Kidney tubule cell (primary cell): Measurements from ENCODE around the gene CORO1A.
"Not testable (repeated sequence)": the region's sequence is repeated elsewhere in the genome, so short reads cannot be mapped to it uniquely, and the experiment has no call there.

Experiments used
- DNase-seq: peaks from one replicate; pipeline ENCODE4 v3.0.0-alpha.2; 2018; ENCODE audit warnings: low spot score

The CORO1A gene

DNA sequence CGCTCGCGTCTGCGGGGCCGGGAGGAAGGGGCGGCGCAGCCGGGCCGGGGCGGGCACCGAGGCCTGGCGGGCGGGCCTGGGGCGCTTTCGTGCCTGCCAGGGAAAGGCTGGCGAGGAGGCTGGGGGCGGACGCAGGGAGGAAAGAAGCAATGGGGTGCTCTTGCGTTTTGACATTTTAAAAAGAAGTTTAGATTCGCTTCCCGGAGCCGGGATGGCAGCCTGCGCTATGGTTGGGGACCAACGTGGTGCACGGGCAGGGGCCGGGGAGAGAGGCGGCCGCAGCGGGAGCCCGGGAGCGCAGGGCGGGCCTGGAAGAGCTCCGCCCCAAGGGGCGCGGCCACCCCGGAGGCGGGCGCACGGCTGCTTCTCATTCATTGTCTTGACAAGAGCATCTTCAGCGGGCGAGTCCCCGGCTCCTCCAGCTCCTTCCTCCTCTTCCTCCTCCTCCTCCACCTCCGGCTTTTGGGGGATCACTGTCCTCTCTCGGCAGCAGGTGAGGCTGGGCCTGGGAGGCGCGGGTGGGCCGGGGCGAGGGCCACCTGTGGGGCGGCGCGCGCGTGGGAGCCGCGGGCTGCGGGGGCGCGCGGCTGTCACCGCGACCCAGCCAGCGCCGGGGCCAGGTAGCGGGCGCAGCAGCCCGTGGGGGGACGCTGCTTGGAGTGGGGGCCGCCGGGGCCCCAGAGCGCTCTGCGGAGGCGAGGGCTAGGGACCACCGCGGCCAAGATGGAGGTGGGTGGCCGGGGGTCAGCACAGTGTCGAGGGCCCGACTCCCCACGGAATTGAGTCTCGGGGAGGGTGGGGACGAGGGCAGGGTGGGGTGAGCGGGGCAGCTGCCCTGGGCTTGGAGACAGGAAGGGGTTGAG lies at the start of gene CORO1A:
CORO1A (plus strand) TSS at position 370 of the 863 bp plus-strand sequence. CDS start 1,608 bp downstream, outside the sequence.
- peak; percentile 79 for DNase-seq

- DNase-seq = no peak
These were observed 46.3 kb upstream of the CORO1A start for GRCh38 chr16:30136971-30137605.

GRCh38 chr16:30137897-30138296 lies 45.5 kb upstream of the CORO1A start:
- DNase-seq = no peak

DNA sequence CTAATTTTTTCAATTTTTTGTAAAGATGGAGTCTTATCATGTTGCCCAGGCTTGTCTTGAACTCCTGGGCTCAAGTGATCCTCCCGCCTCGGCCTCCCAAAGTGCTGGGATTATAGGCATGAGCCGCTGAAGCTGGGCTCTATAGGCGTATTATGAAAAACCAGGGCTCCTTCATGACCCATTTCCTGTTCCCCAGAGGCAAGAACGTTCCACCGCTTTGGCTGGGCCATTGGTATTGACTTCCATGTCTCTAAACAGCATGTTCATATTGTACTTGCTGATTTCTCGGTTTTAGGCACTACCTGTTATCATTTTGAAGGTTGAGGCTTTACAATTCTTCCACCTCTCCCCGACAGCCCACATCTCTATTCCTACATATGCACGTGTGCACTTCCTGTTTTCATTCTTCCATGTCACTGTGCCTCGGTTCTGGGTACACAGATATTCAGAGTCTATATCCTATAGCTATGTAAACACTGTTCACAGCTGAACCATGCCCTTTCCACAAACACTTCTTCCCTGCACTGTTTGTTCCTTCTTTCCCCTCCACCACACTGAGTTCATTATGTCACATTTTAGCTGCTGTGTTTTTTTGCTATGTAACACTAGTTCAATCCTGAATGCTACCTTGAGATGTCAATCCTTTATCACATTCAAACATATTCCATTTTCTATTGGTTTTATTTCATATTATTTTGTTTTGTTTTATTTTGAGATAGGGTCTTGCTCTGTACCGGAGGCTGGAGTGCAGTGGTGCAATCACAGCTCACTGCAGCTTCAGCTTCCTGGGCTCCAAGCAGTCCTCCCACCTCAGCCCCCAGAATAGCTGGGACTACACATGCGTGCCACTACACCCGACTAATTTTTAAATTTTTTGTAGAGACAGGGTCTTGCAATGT lies 43.6 kb upstream of the CORO1A start:
- no peak for DNase-seq

DNA sequence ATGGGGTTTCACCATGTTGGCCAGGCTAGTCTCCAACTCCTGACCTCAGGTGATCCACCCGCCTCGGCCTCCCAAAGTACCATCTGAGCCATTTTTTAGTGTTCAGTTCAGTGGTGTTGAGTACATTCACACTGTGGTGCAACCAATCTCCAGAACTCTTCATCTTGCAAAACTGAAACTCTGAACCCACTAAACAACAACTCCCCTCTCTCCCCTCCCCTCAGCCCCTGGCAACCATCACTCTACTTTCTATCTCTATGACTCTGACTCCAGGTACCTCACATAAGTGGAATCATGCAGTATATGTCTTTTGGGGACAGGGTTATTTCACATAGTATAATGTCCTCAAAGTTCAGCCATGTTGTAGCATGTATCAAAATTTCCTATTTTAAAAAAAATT lies 41.7 kb upstream of the CORO1A start:
- DNase-seq = no peak

GRCh38 chr16:30142672-30143346 lies 40.6 kb upstream of the CORO1A start:
- DNase-seq = no peak

DNA sequence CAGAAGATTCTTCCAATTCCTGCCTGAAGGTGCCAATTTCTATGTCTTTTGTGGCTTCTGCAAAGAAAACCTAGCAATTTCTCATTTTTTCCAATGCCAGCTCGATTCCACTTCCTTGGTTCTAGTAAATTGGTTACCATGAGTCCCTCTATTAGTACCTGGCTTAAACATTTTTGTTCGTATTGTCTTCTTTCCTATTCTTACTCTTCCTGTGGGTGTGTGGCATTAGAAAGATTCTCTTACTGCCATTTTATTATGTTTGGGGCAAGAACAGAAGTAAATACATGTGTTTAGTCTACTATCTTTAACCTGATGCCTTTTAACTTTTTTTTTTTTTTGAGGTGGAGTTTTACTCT lies 40.1 kb upstream of the CORO1A start:
- no peak for DNase-seq

- DNase-seq = no peak
These were observed 39.4 kb upstream of the CORO1A start for GRCh38 chr16:30144017-30144416.

GRCh38 chr16:30144917-30145316 lies 38.5 kb upstream of the CORO1A start:
- DNase-seq = no peak

DNA sequence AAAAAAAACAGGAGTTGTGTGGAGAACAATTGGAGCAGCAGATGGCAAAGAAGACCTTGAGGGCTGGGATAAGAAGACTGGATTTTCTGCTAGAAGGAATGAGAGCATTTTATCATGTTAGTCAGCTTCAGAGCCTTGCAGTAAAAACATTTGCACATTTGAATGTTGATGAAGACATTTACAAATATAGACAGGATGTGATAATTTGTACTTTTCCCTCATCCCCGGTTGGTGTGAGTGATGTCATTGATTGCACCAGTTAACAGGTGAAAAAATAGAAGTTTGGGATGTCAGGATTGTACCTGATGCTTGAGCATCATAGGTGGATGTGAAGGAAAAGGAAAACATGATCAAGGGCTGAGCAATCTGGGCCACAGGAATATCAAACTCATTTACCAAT lies 37.7 kb upstream of the CORO1A start:
- no peak for DNase-seq

DNA sequence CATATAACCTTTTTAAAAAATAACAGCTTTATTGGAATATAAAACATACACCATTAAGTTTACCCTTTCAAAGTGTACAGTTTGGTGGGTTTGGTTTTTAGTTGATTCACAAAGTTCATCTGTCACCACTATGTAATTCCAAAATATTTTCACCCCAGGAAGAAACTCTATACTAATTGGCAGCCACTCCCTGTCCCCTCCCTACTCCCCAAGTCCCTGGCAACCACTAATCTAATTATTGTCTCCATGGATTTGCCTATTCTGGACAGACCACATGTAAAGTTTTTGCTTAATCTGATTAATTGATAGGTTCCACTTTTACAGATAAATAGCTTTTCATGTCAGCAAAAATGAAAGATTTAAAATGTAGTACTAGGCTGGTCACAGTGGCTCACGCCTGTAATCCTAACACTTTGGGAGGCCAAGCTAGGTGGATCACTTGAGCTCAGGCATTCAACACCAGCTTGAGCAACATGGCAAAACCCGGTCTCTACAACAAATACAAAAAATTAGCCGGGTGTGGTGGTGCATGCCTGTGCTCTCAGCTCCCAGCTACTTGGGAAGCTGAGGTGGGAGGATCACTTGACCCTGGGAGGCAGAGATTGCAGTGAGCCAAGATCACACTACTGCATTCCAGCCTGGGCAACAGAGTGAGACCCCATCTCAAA lies 35.4 kb upstream of the CORO1A start:
- DNase-seq = no peak

GRCh38 chr16:30149250-30149930 lies 34.0 kb upstream of the CORO1A start:
- no peak for DNase-seq

GRCh38 chr16:30151091-30151490 lies 32.3 kb upstream of the CORO1A start:
- DNase-seq = no peak

GRCh38 chr16:30152517-30152916 lies 30.9 kb upstream of the CORO1A start:
- no peak for DNase-seq

GRCh38 chr16:30155188-30155587 lies 28.2 kb upstream of the CORO1A start:
- DNase-seq = no peak

DNA sequence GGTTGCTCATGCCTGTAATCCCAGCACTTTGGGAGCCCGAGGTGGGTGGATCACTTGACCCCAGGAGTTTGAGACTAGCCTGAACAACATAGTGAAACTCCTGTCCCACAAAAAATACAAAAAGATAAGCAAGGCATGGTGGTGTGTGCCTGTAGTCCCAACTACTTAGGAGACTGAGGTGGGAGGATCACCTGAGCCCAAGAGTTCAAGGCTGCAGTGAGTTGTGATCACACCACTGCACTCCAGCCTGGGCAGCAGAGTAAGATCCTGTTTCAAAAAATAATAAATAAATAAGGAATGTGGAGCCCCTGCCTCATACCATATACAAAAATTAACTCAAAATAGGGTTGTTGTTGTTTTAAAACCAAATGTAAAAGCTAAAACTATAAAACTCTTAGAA lies 26.2 kb upstream of the CORO1A start:
- DNase-seq = no peak

DNA sequence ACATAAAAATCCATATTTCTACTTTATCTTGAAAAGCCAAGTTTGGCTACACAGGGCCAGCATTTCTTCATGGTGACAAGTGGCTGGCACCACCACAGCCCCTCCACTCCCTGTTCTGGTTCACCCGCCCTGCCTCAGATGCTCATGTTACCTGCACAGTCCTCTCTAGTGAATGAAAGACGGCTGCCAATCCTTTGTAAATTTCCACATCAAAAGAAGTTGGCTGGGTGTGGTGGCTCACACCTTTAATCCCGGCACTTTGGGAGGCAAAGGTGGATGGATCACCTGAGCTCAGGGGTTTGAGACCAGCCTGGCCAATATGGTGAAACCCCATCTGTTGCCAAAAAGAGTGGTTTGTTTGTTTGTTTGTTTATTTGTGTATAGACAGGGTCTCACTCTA lies 19.9 kb upstream of the CORO1A start:
- no peak for DNase-seq

DNA sequence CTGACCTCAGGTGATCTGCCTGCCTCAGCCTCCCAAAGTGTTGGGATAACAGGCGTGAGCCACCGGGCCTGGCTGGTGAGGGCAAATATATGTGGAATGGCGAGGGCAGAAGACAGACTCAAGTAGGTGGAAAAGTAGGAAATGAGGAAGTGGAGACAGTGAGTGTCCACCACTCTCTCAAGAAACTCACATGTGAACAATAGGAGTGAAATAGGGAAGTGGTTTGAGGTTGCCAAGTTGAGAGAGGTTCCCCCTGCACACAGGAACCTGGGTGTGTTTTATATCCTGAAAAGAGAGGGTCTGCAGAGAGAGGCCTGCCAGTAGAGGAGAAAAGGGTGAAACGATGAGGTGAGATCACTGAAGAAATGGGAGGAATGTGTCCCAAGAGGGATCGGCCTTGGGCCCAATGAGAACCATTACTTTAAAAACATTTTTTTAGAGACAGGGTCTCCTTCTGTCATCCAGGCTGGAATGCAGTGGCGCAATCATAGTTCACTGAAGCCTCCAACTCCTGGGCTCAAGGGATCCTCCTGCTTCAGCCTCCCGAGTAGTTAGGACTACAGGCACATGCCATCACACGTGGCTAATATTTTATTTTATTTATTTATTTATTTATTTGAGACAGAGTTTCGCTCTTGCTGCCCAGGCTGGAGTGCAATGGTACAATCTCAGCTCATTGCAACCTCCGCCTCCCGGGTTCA lies 17.1 kb upstream of the CORO1A start:
- no peak for DNase-seq

GRCh38 chr16:30168746-30169145 lies 14.7 kb upstream of the CORO1A start:
- not testable (repeated sequence) for DNase-seq

GRCh38 chr16:30169416-30169815 lies 14.0 kb upstream of the CORO1A start:
- not testable (repeated sequence) for DNase-seq
